ENCODE measurements around the gene SLC29A4. TPM values are rescaled to one million over a fixed set of nuclear protein-coding genes. Genes with fewer than 3 reads are reported as not detected.
A peak's percentile ranks its signal among the peaks of the same experiment; 100 is the strongest.
"Not testable (repeated sequence)": the region's sequence is repeated elsewhere in the genome, so short reads cannot be mapped to it uniquely, and the experiment has no call there.

The SLC29A4 gene
- total RNA-seq, 1 experiment from 2014 or later = 38.9 TPM

DNA sequence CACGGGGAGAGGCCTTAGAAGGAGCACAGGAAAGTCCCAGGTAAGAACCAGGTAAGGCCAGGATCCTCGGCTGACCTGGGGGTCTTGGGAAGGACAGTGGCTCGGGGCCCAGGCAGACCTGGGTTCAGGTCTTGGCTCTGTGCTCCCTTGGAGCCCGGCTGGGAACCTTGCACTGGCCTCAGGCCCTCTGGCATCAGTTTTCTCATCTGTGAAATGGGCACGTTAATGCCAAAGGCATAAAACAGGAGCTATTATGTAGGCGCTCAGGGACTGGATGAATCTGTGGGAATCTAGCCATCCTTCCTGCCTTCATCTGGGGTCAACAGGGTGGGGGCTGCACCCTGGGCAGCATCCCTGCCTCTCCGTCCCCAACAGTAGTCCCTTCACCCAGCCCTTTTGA lies 8.3 kb upstream of the SLC29A4 start:
- CTCF ChIA-PET = no interaction called here

DNA sequence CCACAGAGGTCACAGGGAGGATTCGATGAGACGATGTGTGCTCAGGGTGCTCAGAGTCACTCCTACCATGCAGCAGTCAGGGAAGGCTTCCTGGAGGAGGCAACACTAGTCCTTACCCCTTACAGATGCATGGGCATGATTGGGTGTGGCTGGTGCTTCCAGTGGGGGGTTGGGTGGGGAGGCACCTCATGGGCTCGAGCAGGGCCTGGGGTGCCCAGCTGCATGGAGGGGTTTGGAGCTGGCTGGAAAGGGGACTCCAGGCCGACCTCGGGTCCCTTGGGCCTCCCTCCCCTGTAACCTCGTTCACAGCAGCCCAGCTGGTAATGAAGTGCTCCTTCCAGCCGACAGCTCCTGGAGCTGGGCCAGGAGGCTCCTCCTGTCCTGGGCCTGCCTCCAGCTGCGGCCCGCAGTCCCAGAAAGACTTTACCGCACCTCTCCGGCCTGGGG lies 7.7 kb upstream of the SLC29A4 start:
- H3K9me3 ChIP-seq (ENCODE audit: control insufficient read depth, insufficient read depth, low read depth, low read length); H3K27ac ChIP-seq (ENCODE audit: low read length); CTCF ChIA-PET; H3K4me3 ChIP-seq (ENCODE audit: low read depth in 2 of 2, low read length in 2 of 2); intact Hi-C loops (cut with micrococcal nuclease; ENCODE audit: unreplicated experiment); BruUV-seq (replicated peaks); POLR2A ChIA-PET; in situ Hi-C loops (cut with HindIII; ENCODE audit: low pct_unique_long_range_greater_than_20kb, low sequenced_read_pairs); DNase-seq (ENCODE audit: low read depth, low spot score); H3K36me3 ChIP-seq (ENCODE audit: control insufficient read depth, insufficient read depth, low read length); H3K4me1 ChIP-seq (ENCODE audit: control insufficient read depth, insufficient read depth, low read length); H3K27me3 ChIP-seq (ENCODE audit: control insufficient read depth, insufficient read depth, low read length): not testable (repeated sequence)
- peak; percentile 15 for ATAC-seq

More for the DNA sequence above, 8.3 kb upstream of the SLC29A4 start:
- no peaks in the 10 kb centered on the region for H3K36me3 ChIP-seq (ENCODE audit: control insufficient read depth, insufficient read depth, low read length)
- H3K4me3 ChIP-seq (ENCODE audit: low read depth in 2 of 2, low read length in 2 of 2) = no peak overlapping the region
- BruUV-seq (replicated peaks) = no TSS peak
- H3K4me1 ChIP-seq (ENCODE audit: control insufficient read depth, insufficient read depth, low read length) = no peaks in the 10 kb centered on the region
- no peaks in the 10 kb centered on the region for H3K9me3 ChIP-seq (ENCODE audit: control insufficient read depth, insufficient read depth, low read depth, low read length)
- TF ChIP-seq TCF7L2 (IDR thresholded peaks at IDR 0.05; ENCODE audit: low read depth, low read length) (no peak), POLR2AphosphoS5 (IDR thresholded peaks at IDR 0.05; ENCODE audit: low read depth, low read length) (no peak), SIN3A (IDR thresholded peaks at IDR 0.05; ENCODE audit: borderline replicate concordance, insufficient read depth, low read depth, low read length) (no peak)
- TF ChIP-seq, protein P1, sequence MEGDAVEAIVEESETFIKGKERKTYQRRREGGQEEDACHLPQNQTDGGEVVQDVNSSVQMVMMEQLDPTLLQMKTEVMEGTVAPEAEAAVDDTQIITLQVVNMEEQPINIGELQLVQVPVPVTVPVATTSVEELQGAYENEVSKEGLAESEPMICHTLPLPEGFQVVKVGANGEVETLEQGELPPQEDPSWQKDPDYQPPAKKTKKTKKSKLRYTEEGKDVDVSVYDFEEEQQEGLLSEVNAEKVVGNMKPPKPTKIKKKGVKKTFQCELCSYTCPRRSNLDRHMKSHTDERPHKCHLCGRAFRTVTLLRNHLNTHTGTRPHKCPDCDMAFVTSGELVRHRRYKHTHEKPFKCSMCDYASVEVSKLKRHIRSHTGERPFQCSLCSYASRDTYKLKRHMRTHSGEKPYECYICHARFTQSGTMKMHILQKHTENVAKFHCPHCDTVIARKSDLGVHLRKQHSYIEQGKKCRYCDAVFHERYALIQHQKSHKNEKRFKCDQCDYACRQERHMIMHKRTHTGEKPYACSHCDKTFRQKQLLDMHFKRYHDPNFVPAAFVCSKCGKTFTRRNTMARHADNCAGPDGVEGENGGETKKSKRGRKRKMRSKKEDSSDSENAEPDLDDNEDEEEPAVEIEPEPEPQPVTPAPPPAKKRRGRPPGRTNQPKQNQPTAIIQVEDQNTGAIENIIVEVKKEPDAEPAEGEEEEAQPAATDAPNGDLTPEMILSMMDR (IDR thresholded peaks at IDR 0.05) = no peak
- TF ChIP-seq, protein P2, sequence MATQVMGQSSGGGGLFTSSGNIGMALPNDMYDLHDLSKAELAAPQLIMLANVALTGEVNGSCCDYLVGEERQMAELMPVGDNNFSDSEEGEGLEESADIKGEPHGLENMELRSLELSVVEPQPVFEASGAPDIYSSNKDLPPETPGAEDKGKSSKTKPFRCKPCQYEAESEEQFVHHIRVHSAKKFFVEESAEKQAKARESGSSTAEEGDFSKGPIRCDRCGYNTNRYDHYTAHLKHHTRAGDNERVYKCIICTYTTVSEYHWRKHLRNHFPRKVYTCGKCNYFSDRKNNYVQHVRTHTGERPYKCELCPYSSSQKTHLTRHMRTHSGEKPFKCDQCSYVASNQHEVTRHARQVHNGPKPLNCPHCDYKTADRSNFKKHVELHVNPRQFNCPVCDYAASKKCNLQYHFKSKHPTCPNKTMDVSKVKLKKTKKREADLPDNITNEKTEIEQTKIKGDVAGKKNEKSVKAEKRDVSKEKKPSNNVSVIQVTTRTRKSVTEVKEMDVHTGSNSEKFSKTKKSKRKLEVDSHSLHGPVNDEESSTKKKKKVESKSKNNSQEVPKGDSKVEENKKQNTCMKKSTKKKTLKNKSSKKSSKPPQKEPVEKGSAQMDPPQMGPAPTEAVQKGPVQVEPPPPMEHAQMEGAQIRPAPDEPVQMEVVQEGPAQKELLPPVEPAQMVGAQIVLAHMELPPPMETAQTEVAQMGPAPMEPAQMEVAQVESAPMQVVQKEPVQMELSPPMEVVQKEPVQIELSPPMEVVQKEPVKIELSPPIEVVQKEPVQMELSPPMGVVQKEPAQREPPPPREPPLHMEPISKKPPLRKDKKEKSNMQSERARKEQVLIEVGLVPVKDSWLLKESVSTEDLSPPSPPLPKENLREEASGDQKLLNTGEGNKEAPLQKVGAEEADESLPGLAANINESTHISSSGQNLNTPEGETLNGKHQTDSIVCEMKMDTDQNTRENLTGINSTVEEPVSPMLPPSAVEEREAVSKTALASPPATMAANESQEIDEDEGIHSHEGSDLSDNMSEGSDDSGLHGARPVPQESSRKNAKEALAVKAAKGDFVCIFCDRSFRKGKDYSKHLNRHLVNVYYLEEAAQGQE (IDR thresholded peaks at IDR 0.05; ENCODE audit: insufficient read depth in 1 of 2, low read depth in 2 of 2, low read length in 1 of 2) = no peak
- no peak for DNase-seq (ENCODE audit: low read depth, low spot score)
- no peak for ATAC-seq
- in situ Hi-C loops (cut with HindIII; ENCODE audit: low pct_unique_long_range_greater_than_20kb, low sequenced_read_pairs) = no loop called here
- H3K27ac ChIP-seq (ENCODE audit: low read length) = no peak overlapping the region
- no peaks in the 10 kb centered on the region for H3K27me3 ChIP-seq (ENCODE audit: control insufficient read depth, insufficient read depth, low read length)
- intact Hi-C loops (cut with micrococcal nuclease; ENCODE audit: unreplicated experiment) = no loop called here
- POLR2A ChIA-PET = no interaction called here

DNA sequence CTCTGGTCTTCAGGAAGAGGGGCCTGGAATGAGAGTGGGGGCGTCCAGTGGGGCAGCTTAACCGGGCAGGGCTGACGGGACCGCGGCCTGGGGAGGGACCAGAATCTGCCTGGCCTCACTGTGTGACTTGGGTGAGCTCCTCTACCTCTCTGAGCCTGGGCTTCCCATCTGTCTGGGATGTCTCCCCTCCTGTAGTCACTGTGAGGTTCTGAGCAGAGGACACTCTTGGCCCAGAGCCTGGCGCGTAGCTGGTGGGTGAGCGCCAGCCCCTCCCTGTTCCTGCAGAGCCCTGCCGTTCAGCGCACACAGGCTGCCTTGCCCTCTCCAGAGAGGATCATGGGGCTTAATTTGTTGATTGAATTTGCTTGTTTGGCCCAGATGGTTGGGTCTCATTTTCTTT lies 7.2 kb upstream of the SLC29A4 start:
- H3K4me3 ChIP-seq (ENCODE audit: low read depth in 2 of 2, low read length in 2 of 2); H3K36me3 ChIP-seq (ENCODE audit: control insufficient read depth, insufficient read depth, low read length); H3K27me3 ChIP-seq (ENCODE audit: control insufficient read depth, insufficient read depth, low read length); H3K9me3 ChIP-seq (ENCODE audit: control insufficient read depth, insufficient read depth, low read depth, low read length); POLR2A ChIA-PET; intact Hi-C loops (cut with micrococcal nuclease; ENCODE audit: unreplicated experiment); CTCF ChIA-PET; H3K27ac ChIP-seq (ENCODE audit: low read length); H3K4me1 ChIP-seq (ENCODE audit: control insufficient read depth, insufficient read depth, low read length); in situ Hi-C loops (cut with HindIII; ENCODE audit: low pct_unique_long_range_greater_than_20kb, low sequenced_read_pairs); DNase-seq (ENCODE audit: low read depth, low spot score); BruUV-seq (replicated peaks): not testable (repeated sequence)
- peak; percentile 30; the same call in 1 of the 2 replicates for ATAC-seq

DNA sequence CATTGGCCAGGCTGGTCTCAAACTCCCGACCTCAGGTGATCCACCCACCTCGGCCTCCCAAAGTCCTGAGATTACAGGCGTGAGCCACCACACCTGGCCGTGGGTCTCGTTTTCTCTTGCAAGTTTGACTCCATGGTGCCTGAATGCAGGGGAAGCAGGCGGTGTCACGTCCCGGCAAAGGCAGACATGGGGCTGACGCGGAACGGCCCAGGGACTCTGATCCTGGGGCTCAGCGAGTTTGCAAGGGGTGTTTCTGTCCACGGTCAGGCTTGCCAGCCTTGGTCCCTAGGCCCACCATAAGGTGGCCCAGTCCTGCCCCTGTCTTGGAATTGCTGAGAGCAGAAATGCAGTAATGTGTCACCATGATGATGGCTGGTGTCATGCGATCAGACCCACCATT lies 6.6 kb upstream of the SLC29A4 start:
- H3K4me3 ChIP-seq (ENCODE audit: low read depth in 2 of 2, low read length in 2 of 2); in situ Hi-C loops (cut with HindIII; ENCODE audit: low pct_unique_long_range_greater_than_20kb, low sequenced_read_pairs); intact Hi-C loops (cut with micrococcal nuclease; ENCODE audit: unreplicated experiment); BruUV-seq (replicated peaks); H3K27ac ChIP-seq (ENCODE audit: low read length); POLR2A ChIA-PET; H3K27me3 ChIP-seq (ENCODE audit: control insufficient read depth, insufficient read depth, low read length); DNase-seq (ENCODE audit: low read depth, low spot score); CTCF ChIA-PET; H3K36me3 ChIP-seq (ENCODE audit: control insufficient read depth, insufficient read depth, low read length); ATAC-seq; H3K9me3 ChIP-seq (ENCODE audit: control insufficient read depth, insufficient read depth, low read depth, low read length); H3K4me1 ChIP-seq (ENCODE audit: control insufficient read depth, insufficient read depth, low read length): not testable (repeated sequence)
